A549 (cell line): ENCODE data around the gene CAPN2. TPM values are rescaled to one million over a fixed set of nuclear protein-coding genes. Genes with fewer than 3 reads are reported as not detected.
A peak's percentile ranks its signal among the peaks of the same experiment; 100 is the strongest.

ENCODE experiments used
- ATAC-seq, 2 experiments: fragments of 200-7000 bp in 1 of 2; fragments of >200 bp in 1 of 2; cut with Nextera tagmentation in 1 of 2; cut with Tn5 transposase in 1 of 2; 3 replicates each; pipeline versions ENCODE4 v1.8.0 to v1.9.1; 2018 to 2020; ENCODE audit warnings: mild to moderate bottlenecking in 1 of 2, moderate library complexity in 1 of 2
- CTCF ChIA-PET: fragments of 300-600 bp; sonication (Branson Sonifier 250); formaldehyde crosslinking; extraction: SDS; loops from one replicate; lab custom pipeline; 2021; ENCODE audit warnings: antibody characterized with exemption, inconsistent platforms; lab: Yijun Ruan, JAX
- POLR2A ChIA-PET: fragments of 350-600 bp; formaldehyde crosslinking; extraction: SDS; loops from one replicate; lab custom pipeline; 2021; ENCODE audit warnings: antibody characterized with exemption, inconsistent platforms; lab: Yijun Ruan, JAX
- DNase-seq, 2 experiments: peaks; one replicate each; pipeline versions ENCODE4 v3.0.0 to v3.0.0-alpha.2; 2011 to 2016; ENCODE audit warnings: low read depth in 1 of 2, low spot score in 1 of 2
- FAIRE-seq: peaks from 2 replicates; lab custom pipeline; 2011; peaks lifted over from hg19 to GRCh38; lab: Jason Lieb, UNC
- H3K27ac ChIP-seq, 2 experiments: fragments of >200 bp; sonication (Bioruptor Twin); formaldehyde crosslinking; 3 replicates each; pipeline ENCODE4 v1.5.1; 2016 to 2017
- H3K4me1 ChIP-seq: fragments of >200 bp; sonication (Bioruptor Twin); formaldehyde crosslinking; 3 replicates; pipeline ENCODE4 v1.6.1; 2016
- H3K4me2 ChIP-seq: fragments of >200 bp; sonication (Bioruptor Twin); formaldehyde crosslinking; 3 replicates; pipeline ENCODE4 v1.6.1; 2016
- H3K4me3 ChIP-seq: fragments of >200 bp; sonication (Bioruptor Twin); formaldehyde crosslinking; 3 replicates; pipeline ENCODE4 v1.5.1; 2016
- H3K9me3 ChIP-seq: fragments of >200 bp; sonication (Bioruptor Twin); formaldehyde crosslinking; 3 replicates; pipeline ENCODE4 v1.6.1; 2016
- BCL3 ChIP-seq: fragments of >200 bp; sonication (Bioruptor Twin); formaldehyde crosslinking; IDR thresholded peaks from 3 replicates; pipeline ENCODE4 v1.6.1; 2016
- CEBPB ChIP-seq, 2 experiments: fragments of >200 bp in 1 of 2; sonication (Bioruptor Twin) in 1 of 2; formaldehyde crosslinking in 1 of 2; IDR thresholded peaks; 2 replicates each; pipeline ENCODE4 v1.6.1; 2012 to 2016
- CHD2 ChIP-seq: fragments of 150-350 bp; IDR thresholded peaks from 2 replicates; pipeline ENCODE4 v1.6.1; 2014; ENCODE audit warnings: low read length; ENCODE audit not compliant: partially characterized antibody
- CTCF ChIP-seq: fragments of >200 bp; sonication (Bioruptor Twin); formaldehyde crosslinking; IDR thresholded peaks from 3 replicates; pipeline ENCODE4 v1.5.1; 2016
- FOSL2 ChIP-seq, 2 experiments: fragments of 450-650 bp in 1 of 2; fragments of >200 bp in 1 of 2; sonication (Bioruptor Twin) in 1 of 2; formaldehyde crosslinking; IDR thresholded peaks; 2 replicates each; pipeline versions ENCODE4 v1.5.0 to v1.6.1; 2016 to 2020; ENCODE audit warnings: mild to moderate bottlenecking in 1 of 2, moderate library complexity in 1 of 2
- HOXA7 ChIP-seq: fragments of 250-450 bp; sonication (Bioruptor Pico); IDR thresholded peaks from 2 replicates; pipeline ENCODE4 v1.5.0; 2020; ENCODE audit warnings: mild to moderate bottlenecking, moderate library complexity
- JUN ChIP-seq, 2 experiments: fragments of >200 bp; sonication (Bioruptor Twin); formaldehyde crosslinking; IDR thresholded peaks; 2 replicates in 1 of 2; 3 replicates in 1 of 2; pipeline ENCODE4 v1.6.1; 2016 to 2017
- MAX ChIP-seq: IDR thresholded peaks from 2 replicates; pipeline ENCODE4 v1.6.1; 2012
- MYC ChIP-seq: IDR thresholded peaks from 2 replicates; pipeline ENCODE4 v1.6.1; 2012; ENCODE audit warnings: mild to moderate bottlenecking, inconsistent platforms, low read length, improper control_type of control experiment, borderline replicate concordance
- PBX3 ChIP-seq: IDR thresholded peaks from 2 replicates; pipeline ENCODE4 v1.6.1; 2012
- PHF8 ChIP-seq: fragments of 200-600 bp; sonication (generic); IDR thresholded peaks from 2 replicates; pipeline ENCODE4 v1.6.1; 2016; ENCODE audit warnings: low read depth, mild to moderate bottlenecking, antibody characterized with exemption, moderate library complexity, borderline replicate concordance
- REST ChIP-seq: fragments of 200-600 bp; sonication (generic); IDR thresholded peaks from 2 replicates; pipeline ENCODE4 v1.6.1; 2016; ENCODE audit warnings: antibody characterized with exemption, mild to moderate bottlenecking, moderate library complexity
- RFX5 ChIP-seq: fragments of 450-650 bp; IDR thresholded peaks from 2 replicates; pipeline ENCODE4 v1.7.1; 2014; ENCODE audit warnings: antibody characterized with exemption, mild to moderate bottlenecking, moderate library complexity
- RNF2 ChIP-seq: fragments of 200-600 bp; sonication (generic); IDR thresholded peaks from 2 replicates; pipeline ENCODE4 v1.6.1; 2016; ENCODE audit warnings: low read depth, mild to moderate bottlenecking, antibody characterized with exemption, moderate library complexity, borderline replicate concordance
- WGBS: methylation state at CpG from one replicate; pipeline ENCODE4 v1.1.6; 2017; ENCODE audit errors: missing lambda C conversion rate; 5-methylcytosine and 5-hydroxymethylcytosine counted together
- polyA plus RNA-seq, 4 experiments: library from polyadenylated mRNA; depleted of rRNA in 3 of 4; stranded (reverse); fragments of >200 nt; fragmentation: RNase III in 1 of 4; extraction: RNeasy Plus Mini Kit Qiagen cat#74134 plus additional on column Dnase treatment in 1 of 4; gene quantifications; 2 replicates in 3 of 4; 3 replicates in 1 of 4; pipeline ENCODE4 v1.2.3, GENCODE V29; 2011 to 2017

CAPN2 gene
- polyA plus RNA-seq, 2 of the 4 experiments (the other 2 are of a cell fraction) = 199 to 300 TPM

GRCh38 chr1:223712850-223713474 is 623 bp downstream of the CAPN2 start:
- WGBS = 0% methylated on average over 11 of the region's 40 CpGs
- Histone ChIP-seq H3K4me2 (peak overlapping the region; percentile 88), H3K4me3 (peak overlapping the region; percentile 88), H3K9me3 (no peaks in the 10 kb centered on the region), H3K4me1 (peaks cover 84% of the 10 kb centered on the region), H3K27ac (peak overlapping the region; percentile 99)
- TF ChIP-seq BCL3 = 0 out of 3 replicates have a peak, but pooled peaks have one; percentile 9
- TF ChIP-seq CHD2 = no peak
- TF ChIP-seq REST = no peak
- TF ChIP-seq PBX3 = no peak
- TF ChIP-seq PHF8 = no peak
- no peak for TF ChIP-seq MYC
- TF ChIP-seq MAX = peak; percentile 13; the same call in 1 of the 2 replicates
- TF ChIP-seq HOXA7 (CRISPR knock-in tag) = 0 out of 2 replicates have a peak, but pooled peaks have one; percentile 35
- TF ChIP-seq CTCF = no peak
- no peak for TF ChIP-seq CEBPB (IDR thresholded peaks at IDR 0.05)
- TF ChIP-seq JUN (IDR thresholded peaks at IDR 0.05) = no peak; a peak in 2 of 5 replicates
- no peak for TF ChIP-seq RNF2
- TF ChIP-seq FOSL2 (IDR thresholded peaks at IDR 0.05) = no peak
- TF ChIP-seq FOSL2 (CRISPR knock-in tag; IDR thresholded peaks at IDR 0.05) = no peak
- no peak for TF ChIP-seq RFX5
- CTCF ChIA-PET = interaction anchor here (0.8 to 4.2 kb wide), 23 partner anchors 8 to 133 kb away, joined by 3 to 92 read pairs (median 5); no protein-coding TSS in a partner anchor
- ATAC-seq (peak; percentile 17 to 32; a peak in 5 of 6 replicates), FAIRE-seq (no peak), DNase-seq (no peak)
- POLR2A ChIA-PET = interaction anchor here (0.6 to 3.2 kb wide), 4 partner anchors 8 to 36 kb away, joined by 3 to 25 read pairs (median 10); no protein-coding TSS in a partner anchor
